Mucosa of stomach (tissue), 1 donor: Measurements from ENCODE around the gene GJC2.
"Not testable (repeated sequence)": the region's sequence is repeated elsewhere in the genome, so short reads cannot be mapped to it uniquely, and the experiment has no call there.

Experiments used
- H3K27me3 ChIP-seq: one replicate; pipeline ENCODE4 v1.7.0; 2013; ENCODE audit warnings: mild to moderate bottlenecking, low read length; ENCODE audit not compliant: control insufficient read depth, insufficient read depth
- H3K36me3 ChIP-seq: one replicate; pipeline ENCODE4 v1.7.0; 2013; ENCODE audit warnings: low read length; ENCODE audit not compliant: control insufficient read depth, insufficient read depth
- H3K4me1 ChIP-seq: one replicate; pipeline ENCODE4 v1.7.0; 2013; ENCODE audit warnings: mild to moderate bottlenecking, low read length; ENCODE audit not compliant: control insufficient read depth, insufficient read depth
- H3K4me3 ChIP-seq: one replicate; pipeline ENCODE4 v1.7.0; 2013; ENCODE audit warnings: low read length
- H3K9ac ChIP-seq: one replicate; pipeline ENCODE4 v1.7.0; 2013; ENCODE audit warnings: mild to moderate bottlenecking, low read length, moderate library complexity
- H3K9me3 ChIP-seq: one replicate; pipeline ENCODE4 v1.7.0; 2013; ENCODE audit warnings: mild to moderate bottlenecking, low read length, moderate library complexity; ENCODE audit not compliant: control insufficient read depth
- donor health status: Pancreatic carcinoma.

GJC2 gene

DNA sequence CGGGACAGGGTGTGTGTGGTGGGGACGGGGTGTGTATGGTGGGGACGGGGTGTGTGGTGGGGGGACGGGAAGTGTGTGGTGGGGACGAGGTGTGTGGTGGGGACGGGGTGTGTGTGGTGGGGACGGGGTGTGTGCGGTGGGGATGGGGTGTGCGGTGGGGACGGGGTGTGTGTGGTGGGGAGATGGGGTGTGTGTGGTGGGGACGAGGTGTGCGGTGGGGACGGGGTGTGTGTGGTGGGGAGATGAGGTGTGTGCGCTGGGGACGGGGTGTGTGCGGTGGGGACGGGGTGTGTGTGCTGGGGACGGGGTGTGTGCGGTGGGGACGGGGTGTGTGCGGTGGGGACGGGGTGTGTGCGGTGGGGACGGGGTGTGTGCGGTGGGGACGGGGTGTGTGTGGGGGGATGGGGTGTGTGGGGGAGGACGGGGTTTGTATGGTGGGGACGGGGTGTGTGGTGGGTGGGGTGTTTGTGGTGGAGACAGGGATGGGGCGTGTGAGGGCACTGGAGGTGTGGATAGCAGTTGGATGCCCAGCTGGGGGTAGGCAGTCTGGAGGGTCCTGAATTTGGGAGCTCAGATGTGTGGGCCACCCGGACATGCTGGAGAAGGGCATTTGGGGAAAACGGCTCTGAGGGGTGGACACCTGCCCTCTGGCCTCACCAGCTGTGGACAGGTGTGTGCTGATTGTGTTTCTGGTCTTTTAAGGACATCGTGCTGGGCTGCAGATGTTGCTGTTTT, 32.7 kb downstream of the GJC2 start:
- Histone ChIP-seq H3K4me1 (no peaks in the 10 kb centered on the region), H3K9me3 (no peaks in the 10 kb centered on the region), H3K36me3 (no peaks in the 10 kb centered on the region), H3K9ac (no peak overlapping the region), H3K27me3 (no peaks in the 10 kb centered on the region), H3K4me3 (no peak overlapping the region)

DNA sequence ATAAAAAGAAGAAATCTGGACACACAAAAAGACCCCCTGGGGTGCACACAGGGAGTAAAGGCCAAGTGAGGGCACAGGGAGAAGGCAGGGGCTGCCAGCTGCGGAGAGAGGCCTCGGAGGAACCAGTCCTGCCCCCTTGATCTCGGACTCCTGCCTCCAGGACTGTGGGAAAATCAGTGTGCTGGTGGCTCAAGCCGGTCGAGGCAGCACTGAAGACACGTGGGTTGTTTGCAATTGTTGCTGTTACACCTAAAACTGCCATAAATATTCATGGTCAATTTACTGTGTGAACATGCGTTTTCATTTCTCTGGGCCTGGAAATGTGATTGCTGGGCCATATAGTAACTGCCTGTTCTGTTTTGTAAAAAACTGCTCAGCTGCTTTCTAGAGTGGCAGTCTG, 34.4 kb downstream of the GJC2 start:
- Histone ChIP-seq H3K27me3 (no peaks in the 10 kb centered on the region), H3K4me1 (no peaks in the 10 kb centered on the region), H3K36me3 (no peaks in the 10 kb centered on the region), H3K4me3 (no peak overlapping the region), H3K9me3 (no peaks in the 10 kb centered on the region), H3K9ac (no peak overlapping the region)

DNA sequence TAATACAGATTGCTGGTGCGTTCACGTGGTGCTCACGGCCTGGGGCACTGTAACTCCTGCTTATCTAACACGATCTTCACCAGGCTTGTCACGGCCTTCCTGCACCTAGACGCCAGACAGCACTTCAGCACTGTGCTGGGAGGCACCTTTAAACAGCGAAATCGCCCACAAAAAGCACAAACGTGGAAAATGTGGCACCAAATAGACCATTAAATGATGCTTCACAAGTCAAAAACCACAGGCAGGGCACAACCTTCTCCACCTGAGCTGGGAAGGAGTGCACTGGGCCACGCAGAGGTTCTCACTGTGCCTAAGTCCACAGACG, 35.9 kb downstream of the GJC2 start:
- no peak overlapping the region for H3K9ac ChIP-seq
- no peaks in the 10 kb centered on the region for H3K36me3 ChIP-seq
- H3K9me3 ChIP-seq = no peaks in the 10 kb centered on the region
- H3K4me1 ChIP-seq = no peaks in the 10 kb centered on the region
- H3K4me3 ChIP-seq = no peak overlapping the region
- H3K27me3 ChIP-seq = no peaks in the 10 kb centered on the region

DNA sequence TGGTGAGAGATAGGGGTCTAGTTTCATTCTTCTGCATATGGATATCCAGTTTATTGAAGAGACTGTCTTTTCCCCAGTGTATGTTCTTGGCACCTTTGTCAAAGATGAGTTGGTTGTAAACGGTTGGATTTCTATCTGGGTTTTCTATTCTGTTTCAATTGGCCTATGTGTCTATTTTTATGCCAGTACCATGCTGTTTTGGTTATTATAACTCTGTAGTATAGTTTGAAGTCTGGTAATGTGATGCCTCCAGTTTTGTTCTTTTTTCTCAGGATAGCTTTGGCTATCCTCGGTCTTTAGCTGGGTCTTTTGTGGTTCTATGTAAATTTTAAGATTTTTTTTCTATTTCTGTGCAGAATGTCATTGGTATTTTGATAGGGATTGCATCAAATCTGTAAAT, 38.5 kb downstream of the GJC2 start:
- H3K4me1 ChIP-seq, H3K9ac ChIP-seq, H3K36me3 ChIP-seq, H3K9me3 ChIP-seq, H3K4me3 ChIP-seq, H3K27me3 ChIP-seq: not testable (repeated sequence)

DNA sequence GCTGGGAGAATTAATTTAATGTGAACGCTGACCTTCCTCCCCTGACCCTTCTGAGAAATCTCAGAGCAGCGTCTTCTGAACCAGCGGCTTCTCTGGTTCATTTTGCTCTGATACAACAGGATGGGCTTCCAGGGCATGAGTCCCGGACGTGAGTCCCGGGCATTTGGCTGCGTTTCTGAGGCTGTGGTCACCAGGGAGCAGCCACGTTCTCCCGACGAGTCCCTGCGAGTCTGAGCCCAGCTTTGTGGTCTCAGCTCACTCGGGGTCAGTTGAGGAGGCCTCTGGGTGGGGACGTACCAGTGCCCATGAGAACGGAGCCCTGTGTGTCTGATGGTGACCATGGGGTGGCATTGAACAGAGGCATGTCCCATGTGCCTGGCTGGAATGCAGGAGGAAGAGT, 40.5 kb downstream of the GJC2 start:
- no peak overlapping the region for H3K4me3 ChIP-seq
- H3K36me3 ChIP-seq = no peaks in the 10 kb centered on the region
- H3K27me3 ChIP-seq = no peaks in the 10 kb centered on the region
- H3K9me3 ChIP-seq = no peaks in the 10 kb centered on the region
- no peaks in the 10 kb centered on the region for H3K4me1 ChIP-seq
- no peak overlapping the region for H3K9ac ChIP-seq

DNA sequence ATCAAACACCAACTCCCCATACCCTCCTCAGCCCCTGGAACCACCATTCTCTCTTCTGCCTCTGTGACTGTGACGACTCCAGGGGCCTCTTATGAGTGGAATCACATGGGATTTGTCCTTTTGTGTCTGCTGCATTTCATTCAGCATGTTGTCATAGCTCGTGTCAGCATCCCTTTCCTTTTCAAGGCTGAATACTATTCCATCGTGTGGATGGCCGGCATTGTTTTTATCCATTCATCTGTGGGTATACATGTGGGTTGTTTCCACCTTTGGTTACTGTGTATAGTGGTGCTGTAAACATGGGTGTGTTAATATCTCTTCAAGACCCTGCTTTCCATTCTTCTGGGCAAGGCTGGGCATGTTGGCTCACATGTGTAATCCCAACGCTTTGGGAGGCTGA, 41.0 kb downstream of the GJC2 start:
- Histone ChIP-seq H3K4me3 (no peak overlapping the region), H3K36me3 (no peaks in the 10 kb centered on the region), H3K27me3 (no peaks in the 10 kb centered on the region), H3K9ac (no peak overlapping the region), H3K4me1 (no peaks in the 10 kb centered on the region), H3K9me3 (no peaks in the 10 kb centered on the region)

DNA sequence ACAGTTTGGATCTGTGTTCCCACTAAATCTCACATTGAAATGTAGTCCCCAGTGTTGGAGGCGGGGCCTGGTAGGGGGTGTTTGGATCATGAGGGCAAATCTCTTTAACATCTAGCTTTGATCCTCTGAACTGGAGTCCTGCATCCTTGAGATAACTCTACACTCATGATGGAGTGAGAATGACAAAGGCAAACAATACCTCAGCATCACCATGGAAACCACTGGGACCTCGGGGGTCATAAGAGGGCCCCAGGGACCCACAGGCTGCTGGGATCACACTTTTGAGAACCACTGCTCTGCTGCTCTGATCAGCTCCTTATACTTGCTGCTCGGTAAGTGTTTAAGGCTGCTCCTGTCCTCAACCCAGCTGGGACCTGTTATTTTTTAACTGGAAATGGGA, 44.7 kb downstream of the GJC2 start:
- no peak overlapping the region for H3K9ac ChIP-seq
- no peaks in the 10 kb centered on the region for H3K9me3 ChIP-seq
- H3K27me3 ChIP-seq = no peaks in the 10 kb centered on the region
- no peak overlapping the region for H3K4me3 ChIP-seq
- H3K36me3 ChIP-seq = no peaks in the 10 kb centered on the region
- H3K4me1 ChIP-seq = no peaks in the 10 kb centered on the region

DNA sequence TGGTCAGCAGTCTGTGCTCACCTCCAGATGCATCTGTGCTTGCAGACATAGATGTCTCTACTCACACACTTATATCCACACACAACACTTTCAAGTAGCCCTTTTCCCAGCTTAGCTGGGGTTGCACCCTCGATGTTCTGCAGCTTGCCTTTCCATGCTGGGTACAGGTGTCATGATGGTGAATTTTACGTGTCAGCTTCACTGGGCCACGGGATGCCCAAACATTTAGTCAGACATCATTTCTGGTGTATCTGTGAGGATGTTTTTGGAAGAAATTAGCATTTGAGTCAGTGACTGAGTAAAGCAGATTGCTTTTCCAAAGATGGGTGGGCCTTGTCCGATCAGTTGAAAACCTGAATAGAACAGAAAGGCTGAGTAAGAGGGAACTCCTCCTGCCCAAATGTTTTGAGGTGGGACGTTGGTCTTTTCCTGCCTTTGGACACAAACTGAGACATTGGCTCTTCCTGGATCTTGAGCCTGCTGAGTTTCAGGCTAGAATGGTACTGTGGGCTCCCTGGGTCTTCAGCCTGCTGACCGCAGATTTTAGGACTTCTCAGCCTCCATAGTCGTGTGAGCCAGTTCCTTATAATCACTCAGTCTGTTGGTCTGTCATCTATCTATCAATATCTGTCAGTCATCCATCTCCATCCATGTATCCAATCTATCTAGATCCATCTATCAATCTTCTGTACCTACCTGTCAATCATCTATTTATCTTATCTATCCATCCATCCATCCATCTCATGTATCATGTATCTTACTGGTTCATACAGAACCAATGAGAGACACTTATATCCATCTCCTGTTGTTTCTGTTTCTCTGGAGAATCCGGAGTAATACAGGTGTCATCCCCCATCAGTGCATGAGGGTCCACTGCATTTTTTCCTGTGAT, 45.4 kb downstream of the GJC2 start:
- Histone ChIP-seq H3K27me3 (no peaks in the 10 kb centered on the region), H3K9me3 (no peaks in the 10 kb centered on the region), H3K4me3 (no peak overlapping the region), H3K36me3 (no peaks in the 10 kb centered on the region), H3K9ac (no peak overlapping the region), H3K4me1 (no peaks in the 10 kb centered on the region)

DNA sequence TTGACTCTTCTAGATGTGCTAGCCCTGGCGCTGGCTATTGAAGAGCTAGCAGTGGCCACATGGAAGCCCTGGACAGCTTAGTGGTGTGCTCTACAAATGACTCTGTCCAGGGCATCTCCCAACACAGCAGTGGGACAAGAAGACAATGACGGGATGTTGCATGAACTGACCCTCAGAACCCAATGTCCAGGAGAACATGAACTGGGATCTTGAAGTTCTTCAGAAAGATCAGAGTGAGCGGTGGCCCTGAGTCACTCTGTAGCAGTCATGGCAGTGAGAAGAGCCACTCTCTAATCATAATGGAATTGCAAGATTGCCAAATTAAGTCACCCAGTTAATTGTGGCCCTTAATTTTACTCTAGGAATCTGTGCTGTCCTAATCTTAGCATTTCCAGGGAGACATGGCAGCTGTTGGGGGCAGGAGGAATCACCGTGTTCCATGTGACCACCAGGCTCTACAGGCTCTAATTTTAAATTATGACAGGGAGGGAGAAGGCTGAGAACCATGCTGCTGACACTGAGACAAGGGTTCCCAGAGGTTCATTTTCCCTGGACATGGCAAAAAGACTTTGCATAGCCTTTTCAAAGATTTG, 47.9 kb downstream of the GJC2 start:
- H3K9ac ChIP-seq = no peak overlapping the region
- no peaks in the 10 kb centered on the region for H3K4me1 ChIP-seq
- H3K4me3 ChIP-seq = no peak overlapping the region
- H3K27me3 ChIP-seq = no peaks in the 10 kb centered on the region
- no peaks in the 10 kb centered on the region for H3K9me3 ChIP-seq
- H3K36me3 ChIP-seq = no peaks in the 10 kb centered on the region

DNA sequence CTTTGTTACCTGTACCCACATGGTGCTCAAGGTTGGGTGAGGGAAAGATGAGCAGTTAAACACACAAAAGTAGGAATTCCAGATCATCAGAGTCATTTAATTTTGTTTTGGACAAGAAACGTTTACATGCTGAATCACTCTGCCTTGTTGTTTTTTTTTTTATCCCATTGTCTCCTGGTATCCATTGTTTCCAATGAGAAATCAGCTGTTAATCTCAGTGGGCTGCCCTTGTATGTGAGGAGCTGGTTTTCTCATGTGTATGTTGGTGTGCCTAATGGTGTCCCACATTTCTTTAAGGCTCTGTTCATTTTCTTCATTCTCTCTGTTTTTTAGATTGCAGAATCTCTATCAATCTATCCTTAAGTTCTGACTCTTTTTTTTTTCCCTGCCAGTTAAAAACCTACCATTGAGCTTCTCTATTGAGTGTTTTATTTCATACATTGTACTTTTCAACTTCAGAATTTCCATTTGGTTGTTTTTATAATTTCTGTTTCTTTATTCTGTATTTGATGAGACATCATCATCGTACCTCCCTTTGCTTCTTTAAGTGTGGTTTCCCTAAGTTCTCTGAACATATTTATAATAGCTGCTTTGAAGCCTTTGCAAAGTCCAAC, 49.4 kb downstream of the GJC2 start:
- Histone ChIP-seq H3K4me3 (no peak overlapping the region), H3K27me3 (no peaks in the 10 kb centered on the region), H3K9ac (no peak overlapping the region), H3K9me3 (no peaks in the 10 kb centered on the region), H3K4me1 (no peaks in the 10 kb centered on the region), H3K36me3 (no peaks in the 10 kb centered on the region)

DNA sequence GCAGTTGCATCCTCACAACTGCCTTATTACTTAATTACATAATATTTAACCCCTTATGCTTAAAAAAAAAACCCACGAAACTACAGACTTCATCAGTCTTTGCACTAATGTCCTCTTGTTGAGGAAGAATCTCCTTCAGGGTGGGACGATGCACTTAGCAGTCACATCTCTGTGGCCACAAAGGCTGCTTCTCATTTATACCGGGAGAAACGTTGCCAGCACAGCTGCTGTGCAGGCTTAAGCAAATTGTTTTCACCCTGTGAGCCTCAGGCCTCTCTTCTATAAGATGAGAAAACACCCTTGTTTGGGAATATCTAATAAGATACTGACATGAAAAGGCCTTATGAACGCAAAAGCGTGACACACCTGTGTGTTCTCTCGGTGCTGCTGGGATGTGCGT, 55.2 kb downstream of the GJC2 start:
- H3K9me3 ChIP-seq = no peaks in the 10 kb centered on the region
- no peak overlapping the region for H3K9ac ChIP-seq
- peaks cover 22% of the 10 kb centered on the region for H3K27me3 ChIP-seq
- no peaks in the 10 kb centered on the region for H3K36me3 ChIP-seq
- no peaks in the 10 kb centered on the region for H3K4me1 ChIP-seq
- H3K4me3 ChIP-seq = no peak overlapping the region
